Tibial artery (tissue), 4 donors: ENCODE measurements around the gene NRXN3.

ENCODE experiments used
- DNase-seq, 2 donors: peaks; one replicate each; pipeline ENCODE4 v3.0.0-alpha.2; 2019
- H3K27ac ChIP-seq, 2 donors: fragments of 200-600 bp; sonication (generic) in 1 of 2; 1 replicate in 1 of 2; 2 replicates in 1 of 2; pipeline ENCODE4 v1.5.1; 2018 to 2019; ENCODE audit warnings: mild to moderate bottlenecking in 1 of 2
- H3K27me3 ChIP-seq, 2 donors: fragments of 200-600 bp; sonication (generic) in 1 of 2; one replicate each; pipeline versions ENCODE4 v1.5.1 to v1.6.0; 2016 to 2019
- H3K36me3 ChIP-seq, 3 donors: fragments of 200-600 bp; sonication (generic) in 2 of 3; one replicate each; pipeline ENCODE4 v1.5.1; 2016 to 2019; ENCODE audit warnings: mild to moderate bottlenecking in 2 of 3
- H3K4me1 ChIP-seq, 4 donors: fragments of 200-600 bp; sonication (generic) in 2 of 4; 1 replicate in 3 of 4; 2 replicates in 1 of 4; pipeline ENCODE4 v1.5.1; 2016 to 2019
- H3K4me3 ChIP-seq, 2 donors: fragments of 200-600 bp; sonication (generic) in 1 of 2; 1 replicate in 1 of 2; 2 replicates in 1 of 2; pipeline ENCODE4 v1.5.1; 2018 to 2019; ENCODE audit warnings: mild to moderate bottlenecking in 2 of 2
- H3K9me3 ChIP-seq, 3 donors: fragments of 200-600 bp; sonication (generic) in 1 of 3; one replicate each; pipeline ENCODE4 v1.5.1; 2016 to 2019
- CTCF ChIP-seq, 2 experiments: fragments of 200-600 bp in 1 of 2; fragments of 450-650 bp in 1 of 2; IDR thresholded peaks; one replicate each; pipeline ENCODE4 v1.5.1; 2017 to 2019; ENCODE audit warnings: antibody characterized with exemption in 2 of 2, mild to moderate bottlenecking in 1 of 2, moderate library complexity in 1 of 2
- intact Hi-C: fragments of 100-400 bp; cut with DNase I; formaldehyde crosslinking; loops from one replicate; pipeline ENCODE4 v1.15.0; 2023; ENCODE audit warnings: low total_unique reads

Gene NRXN3

GRCh38 chr14:79649856-79650255 lies 1479.7 kb downstream of the NRXN3 start:
- Histone ChIP-seq H3K27ac (no peak overlapping the region), H3K27me3 (no peaks in the 10 kb centered on the region), H3K36me3 (no peaks in the 10 kb centered on the region), H3K4me1 (no peaks in the 10 kb centered on the region), H3K4me3 (no peak overlapping the region), H3K9me3 (peaks cover 0 to 2% (median 0%) of the 10 kb centered on the region in 3 donors)
- no peak for TF ChIP-seq CTCF (IDR thresholded peaks at IDR 0.05)
- intact Hi-C loops = no loop called here
- no peak for DNase-seq

GRCh38 chr14:79652513-79653307 lies 1482.5 kb downstream of the NRXN3 start:
- DNase-seq = no peak
- no peak overlapping the region for H3K4me3 ChIP-seq
- H3K27me3 ChIP-seq = no peaks in the 10 kb centered on the region
- intact Hi-C loops = no loop called here
- H3K4me1 ChIP-seq = no peaks in the 10 kb centered on the region
- peaks cover 0 to 2% (median 0%) of the 10 kb centered on the region in 3 donors for H3K9me3 ChIP-seq
- H3K27ac ChIP-seq = no peak overlapping the region
- TF ChIP-seq CTCF (IDR thresholded peaks at IDR 0.05) = no peak
- H3K36me3 ChIP-seq = no peaks in the 10 kb centered on the region

GRCh38 chr14:79656056-79656455 lies 1485.9 kb downstream of the NRXN3 start:
- no peak for TF ChIP-seq CTCF (IDR thresholded peaks at IDR 0.05)
- no peaks in the 10 kb centered on the region for H3K4me1 ChIP-seq

GRCh38 chr14:79656496-79656895 lies 1486.3 kb downstream of the NRXN3 start:
- no peak for DNase-seq

More at GRCh38 chr14:79656056-79656455, 1485.9 kb downstream of the NRXN3 start:
- Histone ChIP-seq H3K4me3 (no peak overlapping the region), H3K27ac (no peak overlapping the region), H3K9me3 (peaks cover 0 to 2% (median 0%) of the 10 kb centered on the region in 3 donors), H3K36me3 (no peaks in the 10 kb centered on the region), H3K27me3 (no peaks in the 10 kb centered on the region)
- intact Hi-C loops = no loop called here
- DNase-seq = no peak

DNA sequence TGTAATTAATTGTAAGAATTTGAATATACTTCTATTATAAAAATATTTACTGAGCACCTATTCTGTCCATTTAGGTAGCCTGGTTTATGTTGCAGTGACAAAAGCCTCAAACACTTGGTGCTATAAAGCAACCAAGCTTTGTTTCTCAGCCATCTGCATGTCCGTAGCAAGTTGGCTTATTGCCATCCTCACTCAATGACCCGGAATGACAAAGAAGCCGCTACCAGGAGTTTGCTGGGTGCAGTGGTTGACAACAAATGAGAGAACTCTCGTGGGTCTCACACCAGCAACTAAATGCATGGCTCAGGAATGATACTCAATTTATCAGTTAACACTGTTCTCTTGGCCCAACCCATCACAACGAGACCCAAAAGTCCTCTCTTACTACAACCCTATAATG lies 1488.0 kb downstream of the NRXN3 start:
- DNase-seq = no peak
- TF ChIP-seq CTCF (IDR thresholded peaks at IDR 0.05) = no peak
- Histone ChIP-seq H3K4me1 (no peaks in the 10 kb centered on the region), H3K36me3 (no peaks in the 10 kb centered on the region), H3K4me3 (no peak overlapping the region), H3K27me3 (no peaks in the 10 kb centered on the region), H3K27ac (no peak overlapping the region), H3K9me3 (peaks cover 0 to 2% (median 0%) of the 10 kb centered on the region in 3 donors)
- intact Hi-C loops = no loop called here

More at GRCh38 chr14:79656496-79656895, 1486.3 kb downstream of the NRXN3 start:
- Histone ChIP-seq H3K4me1 (no peaks in the 10 kb centered on the region), H3K27ac (no peak overlapping the region), H3K4me3 (no peak overlapping the region), H3K9me3 (peaks cover 0 to 2% (median 0%) of the 10 kb centered on the region in 3 donors), H3K27me3 (no peaks in the 10 kb centered on the region), H3K36me3 (no peaks in the 10 kb centered on the region)
- no peak for TF ChIP-seq CTCF (IDR thresholded peaks at IDR 0.05)
- intact Hi-C loops = no loop called here
